NK-92 treated with Interleukin-12 subunit alpha and Interleukin-12 subunit beta, amount 100 ng/mL, for 24 hours (cell line): ENCODE measurements around the gene AMOT.

Experiments used
- DNase-seq: peaks from one replicate; lab custom pipeline; 2025; lab: John Stamatoyannopoulos, UW

Gene AMOT

DNA sequence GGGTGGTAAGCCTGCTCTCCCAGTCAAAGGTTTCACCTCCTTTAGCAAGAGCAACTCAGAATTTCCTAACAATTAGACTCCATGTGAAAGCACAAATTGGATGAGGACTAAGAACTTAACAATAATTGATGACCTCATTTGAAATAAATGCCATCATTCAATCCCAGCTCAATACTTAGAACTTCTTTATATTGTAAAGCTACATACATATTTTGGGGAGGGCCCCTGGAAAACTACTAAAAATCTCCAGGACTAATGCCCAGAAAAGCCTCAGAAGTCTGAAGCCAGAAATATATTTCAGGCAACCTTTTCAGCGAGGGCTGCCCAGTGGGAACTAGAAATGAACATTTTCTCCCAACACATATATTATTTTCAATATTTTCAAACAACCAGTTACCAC, 38.1 kb downstream of the AMOT start:
- no peak for DNase-seq

DNA sequence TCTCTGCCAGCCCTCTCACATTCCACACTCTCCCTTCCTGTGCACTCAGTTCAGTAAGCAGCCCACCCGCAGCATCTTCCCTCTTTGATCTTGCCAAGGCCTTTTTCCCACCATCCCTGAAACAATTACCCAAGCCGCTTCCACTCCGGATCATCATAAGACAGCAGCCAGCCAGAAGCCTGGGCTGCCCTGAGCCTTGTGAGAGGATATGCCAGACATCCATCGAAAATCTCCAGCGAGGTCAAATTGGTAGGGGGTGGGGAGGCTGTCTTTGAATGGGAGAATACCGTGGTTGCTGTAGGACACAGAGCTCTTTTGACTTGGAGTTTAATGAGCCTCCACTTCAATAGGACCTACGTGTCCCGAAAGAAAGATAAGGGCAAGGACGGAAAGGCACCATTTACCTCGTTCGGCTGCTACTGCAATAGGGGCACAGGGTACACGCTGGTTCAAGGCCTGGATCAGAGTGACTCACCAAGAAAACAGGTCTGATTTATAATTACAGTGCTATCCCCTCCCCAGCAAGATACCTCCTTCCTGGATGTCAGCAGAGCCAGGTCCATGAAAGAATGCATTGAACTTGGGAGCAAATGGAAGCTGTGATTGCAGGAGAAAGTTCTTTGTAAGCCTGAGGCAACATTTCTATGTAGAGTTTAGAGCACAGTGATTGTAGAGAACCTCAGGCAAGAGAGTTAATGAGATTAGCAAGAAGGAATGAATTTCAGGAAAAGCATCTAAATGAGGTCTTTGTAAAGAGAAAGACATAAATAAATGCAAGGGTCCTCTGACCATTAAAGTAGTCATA, 39.5 kb downstream of the AMOT start:
- DNase-seq = no peak

DNA sequence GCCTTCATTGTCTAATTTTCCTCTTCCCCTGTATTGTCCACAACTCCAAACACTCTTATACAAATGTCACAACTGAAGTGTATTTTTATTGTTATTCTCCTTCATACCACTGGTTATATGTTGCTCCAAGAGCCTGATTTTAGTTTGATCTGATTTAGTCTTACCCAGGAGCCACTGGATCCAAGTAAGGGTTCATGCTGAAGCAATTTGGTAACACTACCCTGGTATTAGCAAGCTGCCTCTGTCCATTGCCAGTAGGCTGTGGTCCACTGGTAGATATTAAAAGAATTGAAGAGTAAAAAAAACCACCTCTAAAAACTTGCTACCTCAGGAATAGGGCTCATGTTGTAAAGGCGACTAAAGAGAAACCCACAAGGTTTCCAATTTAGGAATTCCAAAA, 41.2 kb downstream of the AMOT start:
- DNase-seq = no peak

- DNase-seq = no peak
Measured at GRCh38 chrX:112798736-112799135, 41.9 kb downstream of the AMOT start.

DNA sequence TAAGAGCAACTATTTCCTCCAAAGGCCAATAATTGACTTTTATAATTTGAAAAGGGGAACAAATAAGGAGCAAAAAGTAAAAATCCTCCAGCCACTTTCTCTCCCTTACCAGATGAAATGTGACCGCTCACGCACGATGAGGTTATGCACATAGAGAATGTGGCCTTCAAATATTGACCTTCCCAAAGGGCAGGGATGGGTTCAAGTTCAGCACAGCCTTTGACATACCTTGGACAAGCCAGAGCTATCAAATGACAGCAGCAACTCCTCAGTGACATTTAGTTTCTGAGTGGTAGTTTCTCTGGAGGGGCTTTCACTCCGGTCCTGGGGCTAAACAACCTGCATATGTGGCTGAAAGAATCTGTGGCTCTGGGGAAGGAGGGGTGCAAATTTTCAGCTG, 50.7 kb downstream of the AMOT start:
- DNase-seq = no peak

- no peak for DNase-seq
Measured at GRCh38 chrX:112786076-112786475, 54.6 kb downstream of the AMOT start.

DNA sequence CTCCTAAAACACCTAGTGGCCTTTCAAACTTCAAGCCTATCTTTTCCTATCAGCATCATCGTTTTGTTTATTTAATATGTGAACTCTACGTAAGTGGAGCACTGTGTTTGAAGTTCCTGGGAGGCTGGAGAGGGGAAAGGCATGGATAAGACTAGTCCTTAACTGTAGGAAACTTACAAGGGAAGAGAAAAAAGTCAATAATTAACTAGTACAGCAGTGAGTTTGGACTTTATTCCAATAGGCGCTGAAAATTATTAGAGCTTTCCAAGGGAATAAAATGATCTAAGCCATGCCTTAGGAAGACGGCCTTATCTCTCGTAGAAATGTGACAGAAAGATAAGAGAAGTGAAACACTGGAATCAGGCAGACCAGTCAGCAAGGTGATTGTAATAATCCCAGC, 55.3 kb downstream of the AMOT start:
- DNase-seq = no peak

DNA sequence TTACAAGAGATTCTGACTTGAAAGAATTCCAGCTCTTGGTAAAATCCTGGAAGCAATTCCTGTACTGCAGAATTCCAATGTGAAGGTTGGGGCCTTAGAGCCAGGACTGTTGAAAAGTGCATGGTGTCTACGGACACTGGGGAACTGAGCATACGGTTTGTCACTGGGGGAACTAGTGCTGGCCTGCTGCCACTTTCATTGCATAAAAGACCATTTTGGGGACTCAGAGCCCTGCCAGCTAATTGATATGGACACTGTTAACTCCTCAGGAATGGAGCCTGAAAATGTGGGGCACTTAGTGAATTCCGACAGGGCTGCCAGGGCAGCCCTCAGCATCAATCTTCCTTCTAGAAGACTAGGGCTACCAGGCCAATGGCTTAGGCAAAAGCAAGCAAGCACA, 55.9 kb downstream of the AMOT start:
- DNase-seq = no peak

- DNase-seq = no peak
Measured at GRCh38 chrX:112779139-112779538, 61.5 kb downstream of the AMOT start.

GRCh38 chrX:112774651-112775293, 65.9 kb downstream of the AMOT start:
- DNase-seq = no peak

- DNase-seq = no peak
Measured at GRCh38 chrX:112774142-112774541, 66.5 kb downstream of the AMOT start.

GRCh38 chrX:112769034-112769433, 71.6 kb downstream of the AMOT start:
- no peak for DNase-seq

GRCh38 chrX:112768563-112768962, 72.1 kb downstream of the AMOT start:
- DNase-seq = no peak

GRCh38 chrX:112766774-112767173, 73.9 kb downstream of the AMOT start:
- DNase-seq = no peak

GRCh38 chrX:112761242-112762207, 79.1 kb downstream of the AMOT start:
- no peak for DNase-seq

DNA sequence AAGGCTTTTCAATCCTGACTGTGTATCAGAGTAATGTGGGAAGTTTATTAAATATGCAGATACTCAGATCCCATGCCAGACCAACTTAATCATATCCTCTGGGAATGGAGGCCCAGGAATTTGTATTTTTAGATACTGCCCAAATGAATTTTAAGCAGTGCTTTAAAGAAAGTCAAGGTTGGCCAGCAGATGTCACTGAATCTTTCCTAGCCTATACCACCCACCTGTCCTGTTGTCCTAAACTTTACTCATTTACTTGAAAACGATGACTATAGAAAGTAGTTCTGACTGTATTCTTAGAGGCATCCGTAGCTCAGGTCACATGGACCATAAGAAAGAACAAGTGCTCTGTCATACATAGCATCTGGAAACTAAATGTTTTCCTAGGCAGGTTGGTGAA, 79.9 kb downstream of the AMOT start:
- no peak for DNase-seq

GRCh38 chrX:112759966-112760365, 80.7 kb downstream of the AMOT start:
- no peak for DNase-seq

- no peak for DNase-seq
Measured at GRCh38 chrX:112759512-112759911, 81.1 kb downstream of the AMOT start.

DNA sequence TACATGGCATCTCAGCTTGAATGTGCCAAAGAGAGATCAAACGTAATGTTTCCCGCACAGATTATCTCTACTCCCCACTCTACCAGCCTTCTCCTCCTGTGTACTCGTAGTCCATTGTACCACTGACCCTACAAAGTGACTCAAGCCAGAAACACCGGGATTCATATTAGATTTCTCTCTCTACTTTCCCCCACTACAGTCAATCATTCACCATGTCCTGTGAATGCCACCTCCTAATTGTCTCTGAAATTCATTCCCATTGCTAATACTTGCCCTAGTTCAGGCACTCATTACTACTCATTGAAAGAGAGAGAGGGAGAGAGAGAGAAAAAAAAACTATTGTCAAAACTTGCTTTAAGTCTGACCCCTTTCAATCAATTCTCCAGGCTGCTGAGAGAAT, 82.7 kb downstream of the AMOT start:
- no peak for DNase-seq

- DNase-seq = no peak
Measured at GRCh38 chrX:112753116-112753515, 87.5 kb downstream of the AMOT start.

DNA sequence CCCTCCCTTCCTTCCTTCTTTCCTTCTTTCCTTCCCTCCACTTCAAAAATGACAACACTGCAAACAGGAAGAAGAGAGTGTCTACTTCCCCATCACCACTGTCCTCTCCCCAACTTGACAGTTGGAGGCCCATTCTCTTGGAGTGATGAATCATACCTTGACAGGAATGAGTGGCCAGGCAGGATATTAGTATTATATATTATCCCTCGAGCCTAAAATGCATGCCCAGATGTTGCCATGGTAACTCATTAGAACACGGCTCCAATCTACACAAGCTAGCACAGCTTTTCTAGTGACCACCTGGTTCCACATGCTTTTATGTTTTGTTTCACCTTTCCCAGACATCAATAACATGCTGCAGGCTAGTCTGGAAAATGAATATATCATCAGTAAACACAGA, 89.6 kb downstream of the AMOT start:
- no peak for DNase-seq

- no peak for DNase-seq
Measured at GRCh38 chrX:112746812-112747595, 93.6 kb downstream of the AMOT start.
